GM13977 (cell line): ENCODE measurements around the gene PRTFDC1.

Source experiments
- DNase-seq: peaks from one replicate; pipeline ENCODE4 v3.0.0; 2012; ENCODE audit warnings: low spot score
- CTCF ChIP-seq: IDR thresholded peaks from 2 replicates; pipeline ENCODE4 v1.5.1; 2012; ENCODE audit warnings: mild to moderate bottlenecking, control low read depth; ENCODE audit not compliant: insufficient read depth; ENCODE audit errors: extremely low read depth, missing control alignments
- in situ Hi-C: fragments of 300-500 bp; cut with MboI; formaldehyde crosslinking; loops from one replicate; pipeline ENCODE4 v1.12.0; 2022; ENCODE audit warnings: low sequenced_read_pairs, low pct_unique_long_range_greater_than_20kb, mixed read lengths, inconsistent platforms; ENCODE audit not compliant: unreplicated experiment

PRTFDC1 gene, protein sequence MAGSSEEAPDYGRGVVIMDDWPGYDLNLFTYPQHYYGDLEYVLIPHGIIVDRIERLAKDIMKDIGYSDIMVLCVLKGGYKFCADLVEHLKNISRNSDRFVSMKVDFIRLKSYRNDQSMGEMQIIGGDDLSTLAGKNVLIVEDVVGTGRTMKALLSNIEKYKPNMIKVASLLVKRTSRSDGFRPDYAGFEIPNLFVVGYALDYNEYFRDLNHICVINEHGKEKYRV

GRCh38 chr10:24952143-24952706 lies at the start of gene PRTFDC1:
Gene PRTFDC1, minus strand, starts transcription at chr10:24952606. Its CDS starts 31 bp downstream, at chr10:24952575.
- in situ Hi-C loops, result no loop called here
- TF ChIP-seq CTCF, result peak; percentile 27
- DNase-seq, result peak; percentile 62

- in situ Hi-C loops, result no loop called here
- TF ChIP-seq CTCF, result no peak
- no peak for DNase-seq
Observed at GRCh38 chr10:24998044-24998443, 45.6 kb upstream of the PRTFDC1 start.

DNA sequence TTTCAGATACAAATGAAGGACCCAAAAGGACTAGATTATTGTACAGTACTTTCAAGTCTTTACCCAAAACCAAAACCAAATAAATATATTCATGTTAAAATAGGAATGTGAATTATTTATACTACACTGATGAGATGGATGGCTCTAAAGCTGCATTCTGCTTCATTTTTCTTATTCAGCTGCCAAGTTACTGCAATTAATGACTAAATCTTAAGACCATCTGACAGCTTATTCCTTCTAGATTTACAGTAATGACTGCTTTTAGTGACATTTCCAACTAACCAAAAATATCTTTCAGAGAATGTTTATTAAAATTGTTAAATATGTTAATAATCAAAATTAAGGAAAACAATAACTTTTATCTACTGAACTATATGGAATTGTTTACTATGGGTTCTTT lies 42.7 kb upstream of the PRTFDC1 start:
- DNase-seq, result no peak
- in situ Hi-C loops, result no loop called here
- TF ChIP-seq CTCF, result no peak

GRCh38 chr10:24993237-24993958 lies 41.0 kb upstream of the PRTFDC1 start:
- DNase-seq, result no peak
- in situ Hi-C loops, result no loop called here
- TF ChIP-seq CTCF, result no peak

DNA sequence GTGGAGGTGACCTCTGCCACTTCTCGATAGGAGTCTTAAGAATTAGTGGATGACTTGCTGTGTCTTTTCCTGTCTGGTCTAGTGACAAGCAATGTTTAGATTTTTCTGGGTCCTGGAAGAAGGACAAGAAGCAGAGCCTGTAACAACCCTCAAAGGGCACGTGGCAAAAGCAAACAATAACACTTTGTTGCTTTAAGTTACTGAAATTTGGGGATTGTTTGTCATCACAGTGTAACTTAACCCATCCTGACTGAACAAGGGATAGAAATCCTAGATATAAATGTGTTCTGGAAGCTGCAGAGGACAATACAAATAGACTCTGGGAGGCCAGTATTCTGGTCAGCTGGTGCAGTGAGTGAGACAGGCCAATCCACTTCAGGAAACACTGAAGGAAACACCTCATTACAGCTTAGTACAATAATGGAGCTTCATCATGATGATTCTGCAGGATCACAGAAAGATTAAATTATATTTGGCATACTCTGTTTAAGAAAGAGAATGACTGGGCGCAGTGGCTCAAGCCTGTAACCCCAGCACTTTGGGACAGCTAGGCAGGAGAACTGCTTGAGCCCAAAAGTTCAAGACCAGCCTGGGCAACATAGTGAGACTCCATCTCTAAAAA lies 40.2 kb upstream of the PRTFDC1 start:
- no peak for TF ChIP-seq CTCF
- in situ Hi-C loops, result no loop called here

GRCh38 chr10:24991298-24991697 lies 38.9 kb upstream of the PRTFDC1 start:
- DNase-seq, result no peak
- no peak for TF ChIP-seq CTCF
- in situ Hi-C loops, result no loop called here

More for the DNA sequence above, 40.2 kb upstream of the PRTFDC1 start:
- DNase-seq, result no peak
